ENCODE data around the gene CADM2.

The CADM2 gene

DNA sequence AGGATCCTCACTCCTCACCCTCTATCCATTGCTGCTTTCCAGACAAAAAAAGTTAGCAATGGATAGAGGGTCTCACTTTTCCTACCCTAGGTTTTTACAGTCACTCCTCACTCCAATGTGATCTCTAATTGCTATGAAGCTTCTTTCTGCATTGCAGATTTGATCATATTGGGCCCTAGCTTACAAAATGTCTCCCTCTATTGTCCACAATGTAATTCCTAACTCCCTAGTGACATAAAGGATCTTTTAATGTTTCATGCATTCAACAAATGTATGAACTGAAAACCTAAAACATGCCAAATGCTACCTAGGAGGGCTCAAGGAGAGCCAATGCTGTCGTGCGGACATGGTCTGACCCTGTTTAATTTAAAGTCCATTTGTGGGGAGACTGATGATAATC is 234.8 kb downstream of the CADM2 start:
- H3K9me3 ChIP-seq (ENCODE audit: control insufficient read depth, insufficient read depth, low read depth, low read length) = no peaks in the 10 kb centered on the region
- TF ChIP-seq ZNF335 (tag by site-specific recombination; conservative IDR thresholded peaks at IDR 0.05) (no peak), ZNF549 (tag by site-specific recombination; IDR thresholded peaks at IDR 0.05) (no peak), ZNF558 (tag by site-specific recombination; IDR thresholded peaks at IDR 0.05) (no peak), PRDM1 (tag by site-specific recombination; IDR thresholded peaks at IDR 0.05) (no peak), ZNF37A (tag by site-specific recombination; IDR thresholded peaks at IDR 0.05) (no peak), SCRT1 (tag by site-specific recombination; IDR thresholded peaks at IDR 0.05; ENCODE audit: borderline replicate concordance) (no peak), ZNF610 (tag by site-specific recombination; IDR thresholded peaks at IDR 0.05; ENCODE audit: borderline replicate concordance) (no peak)
- no peak overlapping the region for H3K4me3 ChIP-seq (ENCODE audit: low read depth, low read length)
- H3K27ac ChIP-seq (ENCODE audit: extremely low read depth, low read depth, low read length) = no peak overlapping the region
- no peaks in the 10 kb centered on the region for H3K36me3 ChIP-seq (ENCODE audit: control insufficient read depth in 2 of 2, insufficient read depth in 1 of 2, low read length in 2 of 2)
- CTCF ChIA-PET = no interaction called here
- H3K4me1 ChIP-seq (ENCODE audit: control insufficient read depth, insufficient read depth, low read length) = no peaks in the 10 kb centered on the region
- POLR2A ChIA-PET = no interaction called here

- H3K4me3 ChIP-seq (ENCODE audit: low read depth, low read length) = no peak overlapping the region
- no peaks in the 10 kb centered on the region for H3K4me1 ChIP-seq (ENCODE audit: control insufficient read depth, insufficient read depth, low read length)
- H3K36me3 ChIP-seq (ENCODE audit: control insufficient read depth in 2 of 2, insufficient read depth in 1 of 2, low read length in 2 of 2) = no peaks in the 10 kb centered on the region
- TF ChIP-seq ZNF248 (tag by site-specific recombination; IDR thresholded peaks at IDR 0.05) = no peak
- no peak for TF ChIP-seq MYNN (tag by site-specific recombination; IDR thresholded peaks at IDR 0.05; ENCODE audit: borderline replicate concordance)
- no peak for TF ChIP-seq ZNF785 (tag by site-specific recombination; IDR thresholded peaks at IDR 0.05)
- TF ChIP-seq ZNF48 (tag by site-specific recombination; IDR thresholded peaks at IDR 0.05) = no peak
- TF ChIP-seq ZNF24 (tag by site-specific recombination; IDR thresholded peaks at IDR 0.05) = no peak
- no peaks in the 10 kb centered on the region for H3K9me3 ChIP-seq (ENCODE audit: control insufficient read depth, insufficient read depth, low read depth, low read length)
- no peak overlapping the region for H3K27ac ChIP-seq (ENCODE audit: extremely low read depth, low read depth, low read length)
- ChIA-PET POLR2A (no interaction called here), CTCF (no interaction called here)
These were observed 249.9 kb downstream of the CADM2 start for GRCh38 chr3:85208650-85209049.

DNA sequence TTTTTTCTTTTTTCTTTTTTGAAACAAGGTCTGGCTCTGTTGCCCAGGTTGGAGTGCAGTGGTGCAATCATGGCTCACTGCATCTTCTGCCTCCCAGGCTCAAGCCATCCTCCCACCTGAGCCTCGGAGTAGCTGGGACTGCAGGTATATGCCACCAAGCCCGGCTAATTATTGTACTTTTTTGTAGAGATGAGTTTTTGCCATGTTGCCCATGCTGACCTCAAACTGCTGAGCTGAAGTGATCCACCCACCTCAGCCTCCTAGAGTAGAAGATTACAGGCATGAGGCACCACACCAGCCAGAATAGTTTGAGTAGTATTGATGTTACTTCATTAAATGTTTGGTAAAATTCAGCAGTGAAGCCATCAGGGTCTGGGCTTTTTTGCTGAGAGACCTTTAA is 251.8 kb downstream of the CADM2 start:
- ChIA-PET POLR2A (no interaction called here), CTCF (no interaction called here)
- Histone ChIP-seq H3K4me3 (ENCODE audit: low read depth, low read length) (no peak overlapping the region), H3K27ac (ENCODE audit: extremely low read depth, low read depth, low read length) (no peak overlapping the region), H3K36me3 (ENCODE audit: control insufficient read depth in 2 of 2, insufficient read depth in 1 of 2, low read length in 2 of 2) (no peaks in the 10 kb centered on the region), H3K9me3 (ENCODE audit: control insufficient read depth, insufficient read depth, low read depth, low read length) (no peaks in the 10 kb centered on the region), H3K4me1 (ENCODE audit: control insufficient read depth, insufficient read depth, low read length) (no peaks in the 10 kb centered on the region)
- no peak for TF ChIP-seq EGR2 (tag by site-specific recombination; IDR thresholded peaks at IDR 0.05; ENCODE audit: low read depth)
- TF ChIP-seq, protein P1, sequence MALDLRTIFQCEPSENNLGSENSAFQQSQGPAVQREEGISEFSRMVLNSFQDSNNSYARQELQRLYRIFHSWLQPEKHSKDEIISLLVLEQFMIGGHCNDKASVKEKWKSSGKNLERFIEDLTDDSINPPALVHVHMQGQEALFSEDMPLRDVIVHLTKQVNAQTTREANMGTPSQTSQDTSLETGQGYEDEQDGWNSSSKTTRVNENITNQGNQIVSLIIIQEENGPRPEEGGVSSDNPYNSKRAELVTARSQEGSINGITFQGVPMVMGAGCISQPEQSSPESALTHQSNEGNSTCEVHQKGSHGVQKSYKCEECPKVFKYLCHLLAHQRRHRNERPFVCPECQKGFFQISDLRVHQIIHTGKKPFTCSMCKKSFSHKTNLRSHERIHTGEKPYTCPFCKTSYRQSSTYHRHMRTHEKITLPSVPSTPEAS (tag by site-specific recombination; IDR thresholded peaks at IDR 0.05) = no peak
- no peak for TF ChIP-seq ZNF202 (tag by site-specific recombination; IDR thresholded peaks at IDR 0.05; ENCODE audit: borderline replicate concordance)
- no peak for TF ChIP-seq ZNF266 (tag by site-specific recombination; IDR thresholded peaks at IDR 0.05; ENCODE audit: low read depth)
- TF ChIP-seq OVOL3 (tag by site-specific recombination; IDR thresholded peaks at IDR 0.05) = no peak
- no peak for TF ChIP-seq ZNF837 (tag by site-specific recombination; IDR thresholded peaks at IDR 0.05)
- TF ChIP-seq ZNF394 (tag by site-specific recombination; IDR thresholded peaks at IDR 0.05; ENCODE audit: borderline replicate concordance) = no peak
- no peak for TF ChIP-seq ZNF513 (tag by site-specific recombination; IDR thresholded peaks at IDR 0.05)
- no peak for TF ChIP-seq ZFHX2 (tag by site-specific recombination; conservative IDR thresholded peaks at IDR 0.05)
- TF ChIP-seq ZNF792 (tag by site-specific recombination; IDR thresholded peaks at IDR 0.05) = no peak
- TF ChIP-seq ZNF510 (tag by site-specific recombination; IDR thresholded peaks at IDR 0.05; ENCODE audit: insufficient replicate concordance) = no peak
- no peak for TF ChIP-seq ZNF175 (tag by site-specific recombination; IDR thresholded peaks at IDR 0.05)
- TF ChIP-seq ZNF121 (tag by site-specific recombination; IDR thresholded peaks at IDR 0.05) = no peak
- TF ChIP-seq ZBTB6 (tag by site-specific recombination; IDR thresholded peaks at IDR 0.05) = no peak
